GM10266 (cell line): ENCODE measurements around the gene TRMT1.

Experiments used
- DNase-seq: peaks from one replicate; pipeline ENCODE4 v3.0.0; 2012; ENCODE audit errors: extremely low spot score
- CTCF ChIP-seq: IDR thresholded peaks from 2 replicates; pipeline ENCODE4 v1.5.1; 2012; ENCODE audit warnings: mild to moderate bottlenecking, low read depth; ENCODE audit not compliant: control insufficient read depth, insufficient read depth; ENCODE audit errors: missing control alignments

TRMT1 gene

GRCh38 chr19:13120031-13120430 lies 3.5 kb upstream of the TRMT1 start:
- no peak for TF ChIP-seq CTCF
- no peak for DNase-seq

GRCh38 chr19:13119627-13120026 lies 3.1 kb upstream of the TRMT1 start:
- no peak for TF ChIP-seq CTCF
- DNase-seq: no peak

GRCh38 chr19:13118424-13119193 lies 2.1 kb upstream of the TRMT1 start:
- no peak for TF ChIP-seq CTCF
- peak; percentile 76 for DNase-seq

- DNase-seq: peak; percentile 99
- no peak for TF ChIP-seq CTCF
Measured at GRCh38 chr19:13117772-13118423, 1.4 kb upstream of the TRMT1 start, which contains the start of gene NACC1. Gene NACC1 (plus strand): TSS chr19:13118264. CDS start chr19:13135208, 16,944 bp downstream.

- no peak for TF ChIP-seq CTCF
- DNase-seq: no peak
Measured at GRCh38 chr19:13117176-13117771, 734 bp upstream of the TRMT1 start.

GRCh38 chr19:13115936-13116281 lies 631 bp downstream of the TRMT1 start:
- no peak for TF ChIP-seq CTCF

GRCh38 chr19:13112555-13112954 lies 4.0 kb downstream of the TRMT1 start:
- TF ChIP-seq CTCF: no peak
- no peak for DNase-seq

More at GRCh38 chr19:13115936-13116281, 631 bp downstream of the TRMT1 start:
- no peak for DNase-seq
